Measurements from ENCODE around the gene CCDC197. TPM values are rescaled to one million over a fixed set of nuclear protein-coding genes. Genes with fewer than 3 reads are reported as not detected.

The CCDC197 gene
- total RNA-seq, 1 donor from 2014 or later, result not detected

- Histone ChIP-seq H2AFZ (replicated peaks) (no peak overlapping the region), H3K27me3 (peaks cover 9% of the 10 kb centered on the region), H3K4me1 (no peaks in the 10 kb centered on the region), H3K9me3 (ENCODE audit: low read depth) (no peaks in the 10 kb centered on the region), H4K20me1 (ENCODE audit: low read depth) (no peaks in the 10 kb centered on the region), H3K4me2 (no peak overlapping the region), H3K27ac (no peak overlapping the region), H3K36me3 (no peaks in the 10 kb centered on the region), H3K9ac (no peak overlapping the region), H3K4me3 (no peak overlapping the region), H3F3A (ENCODE audit: low read depth) (no peaks in the 10 kb centered on the region), H3K79me2 (ENCODE audit: low read depth) (no peaks in the 10 kb centered on the region)
- DNase-seq (ENCODE audit: low spot score), result no peak
- no peaks in the 10 kb centered on the region for H3K9me3 Mint-ChIP-seq
- TF ChIP-seq CTCF (IDR thresholded peaks at IDR 0.05) (peak; percentile 57), EZH2phosphoT487 (IDR thresholded peaks at IDR 0.05) (no peak), EZH2 (IDR thresholded peaks at IDR 0.05) (no peak)
- peaks cover 19% of the 10 kb centered on the region for H3K4me1 Mint-ChIP-seq
- H3K36me3 Mint-ChIP-seq, result no peaks in the 10 kb centered on the region
- no peak overlapping the region for H3K27ac Mint-ChIP-seq
- peaks cover 10% of the 10 kb centered on the region for H3K27me3 Mint-ChIP-seq (ENCODE audit: insufficient read depth, low read depth)
- H3K4me3 Mint-ChIP-seq, result no peak overlapping the region
These were observed 8.4 kb downstream of the CCDC197 start for GRCh38 chr14:94005324-94006073.

GRCh38 chr14:94008234-94008633 lies 11.1 kb downstream of the CCDC197 start:
- H4K20me1 ChIP-seq (ENCODE audit: low read depth), result no peaks in the 10 kb centered on the region
- Mint-ChIP-seq H3K27ac (no peak overlapping the region), H3K9me3 (no peaks in the 10 kb centered on the region), H3K27me3 (ENCODE audit: insufficient read depth, low read depth) (peaks cover 12% of the 10 kb centered on the region), H3K36me3 (no peaks in the 10 kb centered on the region), H3K4me1 (peaks cover 29% of the 10 kb centered on the region), H3K4me3 (no peak overlapping the region)
- H3K27ac ChIP-seq, result no peak overlapping the region
- H3K36me3 ChIP-seq, result no peaks in the 10 kb centered on the region
- no peak overlapping the region for H3K9ac ChIP-seq
- no peaks in the 10 kb centered on the region for H3K9me3 ChIP-seq (ENCODE audit: low read depth)
- no peaks in the 10 kb centered on the region for H3K27me3 ChIP-seq
- no peak for DNase-seq (ENCODE audit: low spot score)
- no peaks in the 10 kb centered on the region for H3K79me2 ChIP-seq (ENCODE audit: low read depth)
- TF ChIP-seq EZH2 (IDR thresholded peaks at IDR 0.05) (no peak), EZH2phosphoT487 (IDR thresholded peaks at IDR 0.05) (no peak), CTCF (IDR thresholded peaks at IDR 0.05) (no peak)
- H3K4me3 ChIP-seq, result no peak overlapping the region
- H2AFZ ChIP-seq (replicated peaks), result no peak overlapping the region
- H3K4me2 ChIP-seq, result no peak overlapping the region
- no peaks in the 10 kb centered on the region for H3F3A ChIP-seq (ENCODE audit: low read depth)
- H3K4me1 ChIP-seq, result peaks cover 5% of the 10 kb centered on the region

- no peak overlapping the region for H3K27ac ChIP-seq
These were observed 12.7 kb downstream of the CCDC197 start for GRCh38 chr14:94009767-94010166.

More at GRCh38 chr14:94009767-94010166, 12.7 kb downstream of the CCDC197 start:
- H3K4me1 ChIP-seq, result peaks cover 12% of the 10 kb centered on the region
- peak overlapping the region; percentile 30 for H3K27ac Mint-ChIP-seq
- peaks cover 7% of the 10 kb centered on the region for H3F3A ChIP-seq (ENCODE audit: low read depth)
- DNase-seq (ENCODE audit: low spot score), result no peak
- no peaks in the 10 kb centered on the region for H3K36me3 ChIP-seq
- no peak overlapping the region for H3K9ac ChIP-seq
- H3K4me2 ChIP-seq, result no peak overlapping the region
- H3K4me1 Mint-ChIP-seq, result peaks cover 29% of the 10 kb centered on the region
- peaks cover 7% of the 10 kb centered on the region for H3K27me3 Mint-ChIP-seq (ENCODE audit: insufficient read depth, low read depth)
- no peak overlapping the region for H3K4me3 ChIP-seq
- TF ChIP-seq EZH2 (IDR thresholded peaks at IDR 0.05) (no peak), EZH2phosphoT487 (IDR thresholded peaks at IDR 0.05) (no peak), CTCF (IDR thresholded peaks at IDR 0.05) (no peak)
- no peak overlapping the region for H2AFZ ChIP-seq (replicated peaks)
- no peak overlapping the region for H3K4me3 Mint-ChIP-seq
- H3K27me3 ChIP-seq, result no peaks in the 10 kb centered on the region
- no peaks in the 10 kb centered on the region for H3K9me3 ChIP-seq (ENCODE audit: low read depth)
- no peaks in the 10 kb centered on the region for H3K79me2 ChIP-seq (ENCODE audit: low read depth)
- H3K36me3 Mint-ChIP-seq, result no peaks in the 10 kb centered on the region
- H4K20me1 ChIP-seq (ENCODE audit: low read depth), result no peaks in the 10 kb centered on the region
- H3K9me3 Mint-ChIP-seq, result no peaks in the 10 kb centered on the region

Data from neural progenitor cell (in vitro differentiated cells).